ENCODE results near the gene PARP16. TPM values are rescaled to one million over a fixed set of nuclear protein-coding genes. Genes with fewer than 3 reads are reported as not detected.
A peak's percentile ranks its signal among the peaks of the same experiment; 100 is the strongest.

PARP16 gene
- total and polyA plus RNA-seq, 9 of the 15 experiments (the other 6 are each of a cell fraction or from before 2014, with no cell fraction given): 3.0 to 9.9 (median 5.8) TPM

- peak; percentile 88 for TF ChIP-seq ZFX (CRISPR knock-in tag; IDR thresholded peaks at IDR 0.05)
- peak; percentile 99 for TF ChIP-seq NBN (IDR thresholded peaks at IDR 0.05; ENCODE audit: low read depth)
- peak; percentile 58; the same call in 1 of the 2 replicates for TF ChIP-seq KLF6 (CRISPR knock-in tag; IDR thresholded peaks at IDR 0.05; ENCODE audit: borderline replicate concordance)
- TF ChIP-seq HINFP (tag; conservative IDR thresholded peaks at IDR 0.05; ENCODE audit: low read depth): no peak
- TF ChIP-seq TAL1 (IDR thresholded peaks at IDR 0.05): no peak
- no peak for TF ChIP-seq CBX5 (IDR thresholded peaks at IDR 0.05; ENCODE audit: borderline replicate concordance, low read depth)
- TF ChIP-seq ZNF586 (CRISPR knock-in tag; conservative IDR thresholded peaks at IDR 0.05): peak; percentile 83
- TF ChIP-seq LEF1 (IDR thresholded peaks at IDR 0.05): peak; percentile 85
- TF ChIP-seq KAT2B (IDR thresholded peaks at IDR 0.05; ENCODE audit: low read depth, low read length): no peak
- no peak for TF ChIP-seq SREBF1 (IDR thresholded peaks at IDR 0.05; ENCODE audit: borderline replicate concordance, low read depth, low read length)
- no peak for TF ChIP-seq CREB1 (IDR thresholded peaks at IDR 0.05)
- no peak for TF ChIP-seq CREB1 (CRISPR knock-in tag; IDR thresholded peaks at IDR 0.05)
- TF ChIP-seq NONO (IDR thresholded peaks at IDR 0.05; ENCODE audit: low read depth in 2 of 2, low read length in 1 of 2): peak; percentile 21 to 92; a peak in 2 of 4 replicates
- TF ChIP-seq DLX4 (CRISPR knock-in tag; IDR thresholded peaks at IDR 0.05): peak; percentile 90
- peak; percentile 95 for TF ChIP-seq ZNF780A (CRISPR knock-in tag; IDR thresholded peaks at IDR 0.05)
- TF ChIP-seq L3MBTL2 (IDR thresholded peaks at IDR 0.05): no peak
- TF ChIP-seq ZBTB5 (IDR thresholded peaks at IDR 0.05): no peak
- TF ChIP-seq E4F1 (CRISPR knock-in tag; IDR thresholded peaks at IDR 0.05; ENCODE audit: borderline replicate concordance): peak; percentile 90
- TF ChIP-seq PREB (CRISPR knock-in tag; IDR thresholded peaks at IDR 0.05): no peak; the same call in 1 of the 2 replicates
- TF ChIP-seq STAG1 (CRISPR knock-in tag; IDR thresholded peaks at IDR 0.05; ENCODE audit: borderline replicate concordance): no peak
- TF ChIP-seq EGR1 (conservative IDR thresholded peaks at IDR 0.05): peak; percentile 46; the same call in 1 of the 2 replicates
- no peak for TF ChIP-seq SIN3B (IDR thresholded peaks at IDR 0.05; ENCODE audit: low read depth)
These were observed 17.9 kb upstream of the PARP16 start, which contains the start of gene RNU5B-1 (continued) for GRCh38 chr15:65304381-65305149.

Data from K562 (cell line).